Pons (tissue), 1 donor: Measurements from ENCODE around the gene PMAIP1.
A peak's percentile ranks its signal among the peaks of the same experiment; 100 is the strongest.
"Not testable (repeated sequence)": the region's sequence is repeated elsewhere in the genome, so short reads cannot be mapped to it uniquely, and the experiment has no call there.

Source experiments
- DNase-seq: peaks from one replicate; pipeline ENCODE4 v3.0.0-alpha.2; 2016; ENCODE audit warnings: low spot score

PMAIP1 gene

GRCh38 chr18:59899298-59900221 is at the start of gene PMAIP1:
TSS of gene PMAIP1 (plus strand) at chr18:59899996. CDS start at chr18:59900178, 182 bp downstream.
- peak; percentile 61 for DNase-seq

GRCh38 chr18:59851784-59852399 is 47.9 kb upstream of the PMAIP1 start:
- DNase-seq = no peak

GRCh38 chr18:59852548-59852947 is 47.2 kb upstream of the PMAIP1 start:
- DNase-seq = no peak

GRCh38 chr18:59853380-59853779 is 46.4 kb upstream of the PMAIP1 start:
- DNase-seq = no peak

- DNase-seq = not testable (repeated sequence)
These were observed 45.8 kb upstream of the PMAIP1 start for GRCh38 chr18:59853988-59854387.

- no peak for DNase-seq
These were observed 38.8 kb upstream of the PMAIP1 start for GRCh38 chr18:59861009-59861408.

GRCh38 chr18:59861963-59862819 is 37.6 kb upstream of the PMAIP1 start:
- no peak for DNase-seq

GRCh38 chr18:59865241-59865986 is 34.4 kb upstream of the PMAIP1 start:
- DNase-seq = no peak

GRCh38 chr18:59866551-59867269 is 33.1 kb upstream of the PMAIP1 start:
- no peak for DNase-seq

- DNase-seq = no peak
These were observed 32.3 kb upstream of the PMAIP1 start for GRCh38 chr18:59867337-59868104.

GRCh38 chr18:59870623-59871130 is 29.1 kb upstream of the PMAIP1 start:
- DNase-seq = no peak

- no peak for DNase-seq
These were observed 28.0 kb upstream of the PMAIP1 start for GRCh38 chr18:59871711-59872362.

GRCh38 chr18:59873641-59874040 is 26.2 kb upstream of the PMAIP1 start:
- DNase-seq = no peak

- DNase-seq = no peak
These were observed 25.6 kb upstream of the PMAIP1 start for GRCh38 chr18:59874166-59874565.

- DNase-seq = no peak
These were observed 23.5 kb upstream of the PMAIP1 start for GRCh38 chr18:59876310-59876626.

GRCh38 chr18:59877361-59877760 is 22.4 kb upstream of the PMAIP1 start:
- peak; percentile 72 for DNase-seq

GRCh38 chr18:59878644-59879043 is 21.2 kb upstream of the PMAIP1 start:
- no peak for DNase-seq

GRCh38 chr18:59881728-59882656 is 17.8 kb upstream of the PMAIP1 start:
- peak; percentile 46 for DNase-seq
